K562 (cell line): ENCODE data around the gene EMID1. TPM values are rescaled to one million over a fixed set of nuclear protein-coding genes. Genes with fewer than 3 reads are reported as not detected.
A peak's percentile ranks its signal among the peaks of the same experiment; 100 is the strongest.

ENCODE experiments used
- ARID2 ChIP-seq: fragments of 450-650 bp; IDR thresholded peaks from 2 replicates; pipeline ENCODE4 v1.6.1; 2017; ENCODE audit warnings: antibody characterized with exemption, mild to moderate bottlenecking
- CCNT2 ChIP-seq: IDR thresholded peaks from 2 replicates; pipeline ENCODE4 v1.6.1; 2011; ENCODE audit warnings: borderline replicate concordance, low read depth, mild to moderate bottlenecking, moderate library complexity, mixed read lengths, low read length; ENCODE audit not compliant: insufficient read length; ENCODE audit errors: extremely low read depth
- CEBPG ChIP-seq, 3 experiments: fragments of 200-800 bp in 1 of 3; sonication (Bioruptor generic) in 1 of 3; sonication (generic) in 1 of 3; formaldehyde crosslinking in 1 of 3; IDR thresholded peaks in 2 of 3; conservative IDR thresholded peaks in 1 of 3; 2 replicates each; pipeline versions ENCODE4 v1.6.1 to v1.8.0; 2016 to 2022; ENCODE audit warnings: missing compliant biosample characterization in 2 of 3, missing genetic modification characterization in 2 of 3, mild to moderate bottlenecking in 1 of 3, missing genetic modification reagents in 1 of 3
- FOS ChIP-seq: IDR thresholded peaks from 3 replicates; pipeline ENCODE4 v1.6.1; 2011; ENCODE audit not compliant: insufficient read length; ENCODE audit errors: extremely low read depth
- MED1 ChIP-seq: sonication (generic); formaldehyde crosslinking; IDR thresholded peaks from 2 replicates; pipeline ENCODE4 v1.8.1; 2023; ENCODE audit warnings: missing genetic modification reagents, borderline replicate concordance
- NR4A1 ChIP-seq, 2 experiments: fragments of 250-450 bp in 1 of 2; fragments of 450-650 bp in 1 of 2; sonication (Bioruptor Pico) in 1 of 2; IDR thresholded peaks; 2 replicates each; pipeline versions ENCODE4 v1.4.0 to v1.6.1; 2016 to 2020; ENCODE audit warnings: mild to moderate bottlenecking in 2 of 2, missing compliant biosample characterization in 1 of 2, missing genetic modification characterization in 1 of 2, moderate library complexity in 1 of 2
- NRF1 ChIP-seq, 2 experiments: fragments of 450-650 bp; IDR thresholded peaks in 1 of 2; conservative IDR thresholded peaks in 1 of 2; 2 replicates each; pipeline ENCODE4 v1.6.1; 2014; ENCODE audit warnings: mild to moderate bottlenecking in 2 of 2
- PHTF2 ChIP-seq: fragments of 250-450 bp; sonication (Bioruptor Pico); IDR thresholded peaks from 2 replicates; pipeline ENCODE4 v1.5.0; 2021; ENCODE audit warnings: mild to moderate bottlenecking
- RBBP5 ChIP-seq: fragments of 200-600 bp; sonication (generic); IDR thresholded peaks from 2 replicates; pipeline ENCODE4 v1.6.1; 2012; ENCODE audit warnings: borderline replicate concordance, mild to moderate bottlenecking, low read length, control low read depth, inconsistent platforms; ENCODE audit not compliant: insufficient read depth, poor library complexity, severe bottlenecking
- SAFB ChIP-seq: fragments of 200-400 bp; formaldehyde crosslinking; IDR thresholded peaks from 2 replicates; pipeline ENCODE4 v1.6.1; 2017; ENCODE audit warnings: low read depth, low read length, borderline replicate concordance
- ZNF263 ChIP-seq: sonication (generic); formaldehyde crosslinking; IDR thresholded peaks from 2 replicates; pipeline ENCODE4 v1.8.0; 2022; ENCODE audit warnings: mild to moderate bottlenecking, missing genetic modification reagents, borderline replicate concordance
- polyA plus RNA-seq, 8 experiments: library from polyadenylated mRNA; depleted of rRNA in 4 of 8; stranded (reverse) in 5 of 8; unstranded in 3 of 8; fragments of >200 nt; fragmentation: Nextera tagmentation in 2 of 8; fragmentation: Illumina TruSeq in 1 of 8; extraction: Ambion mirVana in 2 of 8; extraction: Trizol in 1 of 8; gene quantifications; 2 replicates each; pipeline versions ENCODE4 v1.2.1 to v1.2.3, GENCODE V29; 2011 to 2014; ENCODE audit warnings: inconsistent platforms in 1 of 8, missing spikeins in 1 of 8
- total RNA-seq, 7 experiments: library from RNA; depleted of rRNA in 6 of 7; stranded (reverse); fragments of >200 nt in 6 of 7; fragmentation: Illumina TruSeq in 2 of 7; extraction: Trizol in 2 of 7; gene quantifications; 2 replicates each; pipeline versions ENCODE4 v1.2.1 to v1.2.3, GENCODE V29; 2011 to 2021; ENCODE audit warnings: low replicate concordance in 1 of 7
- TF ChIP-seq, protein P1 (sequence below): conservative IDR thresholded peaks from 2 replicates; pipeline ENCODE4 v1.6.1; 2011; ENCODE audit warnings: low read depth, mild to moderate bottlenecking, low read length; ENCODE audit not compliant: control insufficient read depth
- TF ChIP-seq, protein P2 (sequence below): sonication (generic); formaldehyde crosslinking; IDR thresholded peaks from 2 replicates; pipeline ENCODE4 v1.8.0; 2023; ENCODE audit warnings: missing genetic modification reagents, mild to moderate bottlenecking, borderline replicate concordance
- TF ChIP-seq, protein P3 (sequence below), 3 experiments: fragments of 200-800 bp in 1 of 3; fragments of 250-450 bp in 1 of 3; fragments of 450-650 bp in 1 of 3; sonication (Bioruptor Pico) in 1 of 3; sonication (Bioruptor generic) in 1 of 3; formaldehyde crosslinking in 1 of 3; IDR thresholded peaks; 2 replicates each; pipeline versions ENCODE4 v1.6.1 to v1.8.0; 2016 to 2022; ENCODE audit warnings: mild to moderate bottlenecking in 2 of 3, missing genetic modification characterization in 2 of 3, missing compliant biosample characterization in 1 of 3, moderate library complexity in 1 of 3

The EMID1 gene
- total and polyA plus RNA-seq, 9 of the 15 experiments (the other 6 are each of a cell fraction or from before 2014, with no cell fraction given) = 0.15 to 7.2 (median 2.7) TPM

DNA sequence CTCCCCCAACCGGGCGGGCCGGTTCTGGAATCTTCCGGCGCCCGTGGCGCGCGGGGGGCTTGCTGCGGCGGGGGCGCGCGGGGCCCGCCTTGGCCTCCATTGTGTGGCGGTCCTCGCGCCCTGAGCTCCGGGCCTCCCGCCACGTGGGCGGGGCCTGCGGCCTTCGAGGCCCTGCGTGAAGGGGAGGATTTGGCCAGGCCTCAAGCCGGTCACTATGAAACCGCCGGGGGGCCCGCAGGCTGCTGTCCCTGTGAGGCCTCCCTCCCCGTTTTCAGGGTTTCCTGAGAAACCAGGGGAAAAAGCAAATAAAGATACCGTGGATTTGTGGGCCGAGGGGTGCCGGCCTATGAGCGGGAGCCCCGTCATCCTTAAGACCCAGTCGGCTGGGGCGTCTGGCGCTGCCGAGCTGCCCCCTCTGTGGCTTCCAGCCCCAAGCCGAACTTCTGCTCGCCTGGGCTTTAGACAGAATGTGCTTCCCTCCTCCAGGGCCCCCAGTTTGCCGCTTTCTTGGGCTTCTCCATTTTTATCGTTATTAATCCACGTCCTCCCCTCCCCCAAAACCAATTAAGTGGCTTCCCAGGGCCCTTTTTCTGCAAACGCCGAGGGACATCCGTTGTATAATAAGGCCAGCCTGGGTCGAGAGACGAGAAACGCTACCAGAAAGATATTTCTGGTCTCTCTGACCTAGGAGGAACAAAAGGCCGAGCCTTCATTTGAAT is 63.0 kb downstream of the EMID1 start (continued):
- TF ChIP-seq, protein P1, sequence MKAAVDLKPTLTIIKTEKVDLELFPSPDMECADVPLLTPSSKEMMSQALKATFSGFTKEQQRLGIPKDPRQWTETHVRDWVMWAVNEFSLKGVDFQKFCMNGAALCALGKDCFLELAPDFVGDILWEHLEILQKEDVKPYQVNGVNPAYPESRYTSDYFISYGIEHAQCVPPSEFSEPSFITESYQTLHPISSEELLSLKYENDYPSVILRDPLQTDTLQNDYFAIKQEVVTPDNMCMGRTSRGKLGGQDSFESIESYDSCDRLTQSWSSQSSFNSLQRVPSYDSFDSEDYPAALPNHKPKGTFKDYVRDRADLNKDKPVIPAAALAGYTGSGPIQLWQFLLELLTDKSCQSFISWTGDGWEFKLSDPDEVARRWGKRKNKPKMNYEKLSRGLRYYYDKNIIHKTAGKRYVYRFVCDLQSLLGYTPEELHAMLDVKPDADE = no peak
- no peak for TF ChIP-seq CEBPG (CRISPR knock-in tag; IDR thresholded peaks at IDR 0.05)
- TF ChIP-seq CEBPG (tag; conservative IDR thresholded peaks at IDR 0.05 in 1 of 2, IDR thresholded peaks at IDR 0.05 in 1 of 2) = no peak
- no peak for TF ChIP-seq FOS
- TF ChIP-seq NRF1 (conservative IDR thresholded peaks at IDR 0.05 in 1 of 2, IDR thresholded peaks at IDR 0.05 in 1 of 2) = no peak
- TF ChIP-seq, protein P2, sequence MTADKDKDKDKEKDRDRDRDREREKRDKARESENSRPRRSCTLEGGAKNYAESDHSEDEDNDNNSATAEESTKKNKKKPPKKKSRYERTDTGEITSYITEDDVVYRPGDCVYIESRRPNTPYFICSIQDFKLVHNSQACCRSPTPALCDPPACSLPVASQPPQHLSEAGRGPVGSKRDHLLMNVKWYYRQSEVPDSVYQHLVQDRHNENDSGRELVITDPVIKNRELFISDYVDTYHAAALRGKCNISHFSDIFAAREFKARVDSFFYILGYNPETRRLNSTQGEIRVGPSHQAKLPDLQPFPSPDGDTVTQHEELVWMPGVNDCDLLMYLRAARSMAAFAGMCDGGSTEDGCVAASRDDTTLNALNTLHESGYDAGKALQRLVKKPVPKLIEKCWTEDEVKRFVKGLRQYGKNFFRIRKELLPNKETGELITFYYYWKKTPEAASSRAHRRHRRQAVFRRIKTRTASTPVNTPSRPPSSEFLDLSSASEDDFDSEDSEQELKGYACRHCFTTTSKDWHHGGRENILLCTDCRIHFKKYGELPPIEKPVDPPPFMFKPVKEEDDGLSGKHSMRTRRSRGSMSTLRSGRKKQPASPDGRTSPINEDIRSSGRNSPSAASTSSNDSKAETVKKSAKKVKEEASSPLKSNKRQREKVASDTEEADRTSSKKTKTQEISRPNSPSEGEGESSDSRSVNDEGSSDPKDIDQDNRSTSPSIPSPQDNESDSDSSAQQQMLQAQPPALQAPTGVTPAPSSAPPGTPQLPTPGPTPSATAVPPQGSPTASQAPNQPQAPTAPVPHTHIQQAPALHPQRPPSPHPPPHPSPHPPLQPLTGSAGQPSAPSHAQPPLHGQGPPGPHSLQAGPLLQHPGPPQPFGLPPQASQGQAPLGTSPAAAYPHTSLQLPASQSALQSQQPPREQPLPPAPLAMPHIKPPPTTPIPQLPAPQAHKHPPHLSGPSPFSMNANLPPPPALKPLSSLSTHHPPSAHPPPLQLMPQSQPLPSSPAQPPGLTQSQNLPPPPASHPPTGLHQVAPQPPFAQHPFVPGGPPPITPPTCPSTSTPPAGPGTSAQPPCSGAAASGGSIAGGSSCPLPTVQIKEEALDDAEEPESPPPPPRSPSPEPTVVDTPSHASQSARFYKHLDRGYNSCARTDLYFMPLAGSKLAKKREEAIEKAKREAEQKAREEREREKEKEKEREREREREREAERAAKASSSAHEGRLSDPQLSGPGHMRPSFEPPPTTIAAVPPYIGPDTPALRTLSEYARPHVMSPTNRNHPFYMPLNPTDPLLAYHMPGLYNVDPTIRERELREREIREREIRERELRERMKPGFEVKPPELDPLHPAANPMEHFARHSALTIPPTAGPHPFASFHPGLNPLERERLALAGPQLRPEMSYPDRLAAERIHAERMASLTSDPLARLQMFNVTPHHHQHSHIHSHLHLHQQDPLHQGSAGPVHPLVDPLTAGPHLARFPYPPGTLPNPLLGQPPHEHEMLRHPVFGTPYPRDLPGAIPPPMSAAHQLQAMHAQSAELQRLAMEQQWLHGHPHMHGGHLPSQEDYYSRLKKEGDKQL = no peak
- no peak for TF ChIP-seq NR4A1 (CRISPR knock-in tag; IDR thresholded peaks at IDR 0.05)
- TF ChIP-seq NR4A1 (tag; IDR thresholded peaks at IDR 0.05) = 0 out of 2 replicates have a peak, but pooled peaks have one; percentile 19
- TF ChIP-seq CCNT2 = peak; percentile 42
- TF ChIP-seq, protein P3, sequence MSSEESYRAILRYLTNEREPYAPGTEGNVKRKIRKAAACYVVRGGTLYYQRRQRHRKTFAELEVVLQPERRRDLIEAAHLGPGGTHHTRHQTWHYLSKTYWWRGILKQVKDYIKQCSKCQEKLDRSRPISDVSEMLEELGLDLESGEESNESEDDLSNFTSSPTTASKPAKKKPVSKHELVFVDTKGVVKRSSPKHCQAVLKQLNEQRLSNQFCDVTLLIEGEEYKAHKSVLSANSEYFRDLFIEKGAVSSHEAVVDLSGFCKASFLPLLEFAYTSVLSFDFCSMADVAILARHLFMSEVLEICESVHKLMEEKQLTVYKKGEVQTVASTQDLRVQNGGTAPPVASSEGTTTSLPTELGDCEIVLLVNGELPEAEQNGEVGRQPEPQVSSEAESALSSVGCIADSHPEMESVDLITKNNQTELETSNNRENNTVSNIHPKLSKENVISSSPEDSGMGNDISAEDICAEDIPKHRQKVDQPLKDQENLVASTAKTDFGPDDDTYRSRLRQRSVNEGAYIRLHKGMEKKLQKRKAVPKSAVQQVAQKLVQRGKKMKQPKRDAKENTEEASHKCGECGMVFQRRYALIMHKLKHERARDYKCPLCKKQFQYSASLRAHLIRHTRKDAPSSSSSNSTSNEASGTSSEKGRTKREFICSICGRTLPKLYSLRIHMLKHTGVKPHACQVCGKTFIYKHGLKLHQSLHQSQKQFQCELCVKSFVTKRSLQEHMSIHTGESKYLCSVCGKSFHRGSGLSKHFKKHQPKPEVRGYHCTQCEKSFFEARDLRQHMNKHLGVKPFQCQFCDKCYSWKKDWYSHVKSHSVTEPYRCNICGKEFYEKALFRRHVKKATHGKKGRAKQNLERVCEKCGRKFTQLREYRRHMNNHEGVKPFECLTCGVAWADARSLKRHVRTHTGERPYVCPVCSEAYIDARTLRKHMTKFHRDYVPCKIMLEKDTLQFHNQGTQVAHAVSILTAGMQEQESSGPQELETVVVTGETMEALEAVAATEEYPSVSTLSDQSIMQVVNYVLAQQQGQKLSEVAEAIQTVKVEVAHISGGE (CRISPR knock-in tag; IDR thresholded peaks at IDR 0.05) = no peak
- no peak for TF ChIP-seq MED1 (CRISPR knock-in tag)
- TF ChIP-seq ARID2 = no peak
- no peak for TF ChIP-seq SAFB
- TF ChIP-seq PHTF2 (CRISPR knock-in tag) = no peak
- no peak for TF ChIP-seq ZNF263 (CRISPR knock-in tag)
- no peak for TF ChIP-seq RBBP5
